SU-DHL-6 (cell line): ENCODE data around the gene HYDIN.
"Not testable (repeated sequence)": the region's sequence is repeated elsewhere in the genome, so short reads cannot be mapped to it uniquely, and the experiment has no call there.

ENCODE experiments used
- H2AFZ ChIP-seq: fragments of 200-600 bp; sonication (generic); 2 replicates; pipeline ENCODE4 v1.6.1; 2014; ENCODE audit warnings: low read depth, mild to moderate bottlenecking, moderate library complexity, mixed read lengths, antibody characterized with exemption, low read length; ENCODE audit not compliant: severe bottlenecking
- H3F3A ChIP-seq: fragments of 200-600 bp; shearing (Covaris generic); 2 replicates; pipeline ENCODE4 v1.6.0; 2016; ENCODE audit warnings: antibody characterized with exemption, mild to moderate bottlenecking; ENCODE audit not compliant: insufficient read depth
- H3K27ac ChIP-seq: fragments of 200-600 bp; sonication (generic); 2 replicates; pipeline ENCODE4 v1.5.1; 2016; ENCODE audit warnings: low read depth, mild to moderate bottlenecking, low read length, moderate library complexity, mixed read lengths
- H3K27me3 ChIP-seq: fragments of 200-600 bp; sonication (generic), shearing (Covaris generic); 2 replicates; pipeline ENCODE4 v1.6.0; 2014; ENCODE audit warnings: mild to moderate bottlenecking, low read length
- H3K36me3 ChIP-seq: fragments of 200-600 bp; sonication (generic); 2 replicates; pipeline ENCODE4 v1.6.1; 2014; ENCODE audit warnings: mild to moderate bottlenecking, low read length, mixed read lengths
- H3K4me2 ChIP-seq: fragments of 300-600, 200-600 bp; shearing (Covaris generic), sonication (generic); 2 replicates; pipeline ENCODE4 v1.6.0; 2014; ENCODE audit warnings: low read length, low read depth, mild to moderate bottlenecking; ENCODE audit not compliant: poor library complexity, severe bottlenecking
- H3K4me3 ChIP-seq: fragments of 200-600 bp; sonication (generic); 2 replicates; pipeline ENCODE4 v1.5.1; 2014; ENCODE audit warnings: antibody characterized with exemption, low read length, mild to moderate bottlenecking, mixed read lengths; ENCODE audit not compliant: insufficient read depth, poor library complexity, severe bottlenecking
- H3K79me2 ChIP-seq: fragments of 200-600 bp; sonication (generic); 2 replicates; pipeline ENCODE4 v1.6.1; 2014; ENCODE audit warnings: mild to moderate bottlenecking, low read length, moderate library complexity; ENCODE audit not compliant: insufficient read depth
- H3K9ac ChIP-seq: fragments of 200-600 bp; sonication (generic); 2 replicates; pipeline ENCODE4 v1.7.0; 2014; ENCODE audit warnings: mild to moderate bottlenecking, low read length
- H3K9me2 ChIP-seq: fragments of 200-600 bp; sonication (generic); replicated peaks from 2 replicates; pipeline ENCODE4 v1.6.1; 2014; ENCODE audit warnings: low read length; ENCODE audit not compliant: insufficient read depth
- H3K9me3 ChIP-seq: fragments of 200-600 bp; sonication (generic); 2 replicates; pipeline ENCODE4 v1.6.1; 2014; ENCODE audit warnings: low read length, mixed read lengths; ENCODE audit not compliant: insufficient read depth
- H4K20me1 ChIP-seq: fragments of 200-600 bp; sonication (generic); 2 replicates; pipeline ENCODE4 v1.6.1; 2014; ENCODE audit warnings: low read depth, mild to moderate bottlenecking, antibody characterized with exemption, low read length, moderate library complexity, mixed read lengths
- CTCF ChIP-seq: fragments of 200-600 bp; sonication (generic); IDR thresholded peaks from one replicate; pipeline ENCODE4 v1.5.1; 2017; ENCODE audit warnings: antibody characterized with exemption, mild to moderate bottlenecking, low read length, moderate library complexity; ENCODE audit not compliant: insufficient read depth, poor library complexity, severe bottlenecking
- EZH2phosphoT487 ChIP-seq: fragments of 200-600 bp; sonication (generic), shearing (Covaris generic); conservative IDR thresholded peaks from 2 replicates; pipeline ENCODE4 v1.6.1; 2018; ENCODE audit warnings: mild to moderate bottlenecking, antibody characterized with exemption, low read length, moderate library complexity, mixed read lengths

HYDIN gene

GRCh38 chr16:71185347-71185746 lies 45.2 kb downstream of the HYDIN start:
- no peak overlapping the region for H3K27ac ChIP-seq
- H4K20me1 ChIP-seq, result no peaks in the 10 kb centered on the region
- H3K36me3 ChIP-seq, result no peaks in the 10 kb centered on the region
- H3K4me3 ChIP-seq, result no peak overlapping the region
- H3K9ac ChIP-seq, result no peak overlapping the region
- H3K9me3 ChIP-seq, result no peaks in the 10 kb centered on the region
- no peak for TF ChIP-seq EZH2phosphoT487
- TF ChIP-seq CTCF, result no peak
- H2AFZ ChIP-seq, result no peak overlapping the region
- no peaks in the 10 kb centered on the region for H3F3A ChIP-seq
- H3K9me2 ChIP-seq, result no peaks in the 10 kb centered on the region
- H3K27me3 ChIP-seq, result no peaks in the 10 kb centered on the region
- no peaks in the 10 kb centered on the region for H3K79me2 ChIP-seq
- no peak overlapping the region for H3K4me2 ChIP-seq

GRCh38 chr16:71179569-71179968 lies 51.0 kb downstream of the HYDIN start:
- Histone ChIP-seq H3K36me3 (no peaks in the 10 kb centered on the region), H3K9me2 (no peaks in the 10 kb centered on the region), H3K4me2 (no peak overlapping the region), H3F3A (no peaks in the 10 kb centered on the region), H4K20me1 (no peaks in the 10 kb centered on the region), H3K27me3 (no peaks in the 10 kb centered on the region), H3K9me3 (no peaks in the 10 kb centered on the region), H3K4me3 (no peak overlapping the region), H3K9ac (no peak overlapping the region), H3K79me2 (no peaks in the 10 kb centered on the region), H2AFZ (no peak overlapping the region), H3K27ac (no peak overlapping the region)
- TF ChIP-seq EZH2phosphoT487 (no peak), CTCF (no peak)

GRCh38 chr16:71172481-71173207 lies 57.9 kb downstream of the HYDIN start:
- H3K4me3 ChIP-seq, result no peak overlapping the region
- no peaks in the 10 kb centered on the region for H4K20me1 ChIP-seq
- H3F3A ChIP-seq, result no peaks in the 10 kb centered on the region
- H3K9me3 ChIP-seq, result no peaks in the 10 kb centered on the region
- H2AFZ ChIP-seq, result no peak overlapping the region
- H3K9me2 ChIP-seq, result no peaks in the 10 kb centered on the region
- H3K9ac ChIP-seq, result no peak overlapping the region
- no peaks in the 10 kb centered on the region for H3K36me3 ChIP-seq
- TF ChIP-seq EZH2phosphoT487, result no peak
- no peak for TF ChIP-seq CTCF
- no peaks in the 10 kb centered on the region for H3K79me2 ChIP-seq
- no peak overlapping the region for H3K27ac ChIP-seq
- H3K4me2 ChIP-seq, result no peak overlapping the region
- H3K27me3 ChIP-seq, result no peaks in the 10 kb centered on the region

GRCh38 chr16:71161007-71161406 lies 69.5 kb downstream of the HYDIN start:
- H3K9ac ChIP-seq, H3K9me2 ChIP-seq, H3K4me3 ChIP-seq, H3K79me2 ChIP-seq, H3K27ac ChIP-seq, H3K9me3 ChIP-seq, H2AFZ ChIP-seq, H3K27me3 ChIP-seq, H4K20me1 ChIP-seq, H3F3A ChIP-seq, H3K36me3 ChIP-seq, H3K4me2 ChIP-seq: not testable (repeated sequence)

GRCh38 chr16:71157278-71157677 lies 73.2 kb downstream of the HYDIN start:
- H3K9me2 ChIP-seq, H3K79me2 ChIP-seq, H3K9ac ChIP-seq, H3K36me3 ChIP-seq, H3K9me3 ChIP-seq, H4K20me1 ChIP-seq, H2AFZ ChIP-seq, H3K27me3 ChIP-seq, H3K4me2 ChIP-seq, H3K4me3 ChIP-seq, H3F3A ChIP-seq, H3K27ac ChIP-seq: not testable (repeated sequence)

GRCh38 chr16:71153329-71153728 lies 77.2 kb downstream of the HYDIN start:
- not testable (repeated sequence) for H3K4me2 ChIP-seq, H3K9ac ChIP-seq, H2AFZ ChIP-seq, H3K27me3 ChIP-seq, H3K9me3 ChIP-seq, H3K4me3 ChIP-seq, H3K9me2 ChIP-seq, H3K27ac ChIP-seq, H4K20me1 ChIP-seq, H3K36me3 ChIP-seq, H3F3A ChIP-seq, H3K79me2 ChIP-seq
